ENCODE data around the gene PCDH8.

- TF ChIP-seq POLR2A (IDR thresholded peaks at IDR 0.05): no peak
- TF ChIP-seq, protein P1, sequence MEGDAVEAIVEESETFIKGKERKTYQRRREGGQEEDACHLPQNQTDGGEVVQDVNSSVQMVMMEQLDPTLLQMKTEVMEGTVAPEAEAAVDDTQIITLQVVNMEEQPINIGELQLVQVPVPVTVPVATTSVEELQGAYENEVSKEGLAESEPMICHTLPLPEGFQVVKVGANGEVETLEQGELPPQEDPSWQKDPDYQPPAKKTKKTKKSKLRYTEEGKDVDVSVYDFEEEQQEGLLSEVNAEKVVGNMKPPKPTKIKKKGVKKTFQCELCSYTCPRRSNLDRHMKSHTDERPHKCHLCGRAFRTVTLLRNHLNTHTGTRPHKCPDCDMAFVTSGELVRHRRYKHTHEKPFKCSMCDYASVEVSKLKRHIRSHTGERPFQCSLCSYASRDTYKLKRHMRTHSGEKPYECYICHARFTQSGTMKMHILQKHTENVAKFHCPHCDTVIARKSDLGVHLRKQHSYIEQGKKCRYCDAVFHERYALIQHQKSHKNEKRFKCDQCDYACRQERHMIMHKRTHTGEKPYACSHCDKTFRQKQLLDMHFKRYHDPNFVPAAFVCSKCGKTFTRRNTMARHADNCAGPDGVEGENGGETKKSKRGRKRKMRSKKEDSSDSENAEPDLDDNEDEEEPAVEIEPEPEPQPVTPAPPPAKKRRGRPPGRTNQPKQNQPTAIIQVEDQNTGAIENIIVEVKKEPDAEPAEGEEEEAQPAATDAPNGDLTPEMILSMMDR (IDR thresholded peaks at IDR 0.05): no peak
Measured at GRCh38 chr13:52892925-52893324, 44.5 kb upstream of the PCDH8 start.
